Coronary artery (tissue), 2 donors: ENCODE results near the gene GPNMB.

Experiments
- DNase-seq: peaks from one replicate; pipeline ENCODE4 v3.0.0-alpha.2; 2017; ENCODE audit warnings: low spot score
- H3K27ac ChIP-seq, 2 donors: fragments of 200-600 bp; sonication (generic); one replicate each; pipeline ENCODE4 v1.5.1; 2016 to 2019
- H3K4me3 ChIP-seq: fragments of 200-600 bp; sonication (generic); 2 replicates; pipeline ENCODE4 v1.5.1; 2016; ENCODE audit warnings: mild to moderate bottlenecking, moderate library complexity
- TF ChIP-seq, protein P1 (sequence below): fragments of 200-600 bp; sonication (generic); IDR thresholded peaks from one replicate; pipeline ENCODE4 v1.5.1; 2019; ENCODE audit warnings: antibody characterized with exemption

The GPNMB gene

DNA sequence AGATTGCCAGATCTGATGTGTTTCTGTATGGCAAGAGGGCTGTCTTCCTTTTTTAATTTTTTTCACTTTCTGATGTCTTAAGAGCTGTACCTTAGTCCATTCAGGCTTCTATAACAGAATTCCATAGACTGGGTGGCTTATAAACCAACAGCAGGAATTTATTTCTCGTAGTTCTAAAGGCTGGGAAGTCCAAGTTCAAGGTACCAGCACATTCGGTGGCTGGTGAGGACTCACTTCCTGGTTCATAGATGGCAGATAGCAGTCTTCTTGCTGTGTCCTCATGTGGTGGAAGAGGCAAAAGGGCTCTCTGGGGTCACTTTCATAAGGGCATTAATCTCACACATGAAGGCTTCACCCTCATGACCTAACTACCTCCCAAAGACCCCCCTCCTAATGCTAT lies 20.8 kb downstream of the GPNMB start:
- TF ChIP-seq, protein P1, sequence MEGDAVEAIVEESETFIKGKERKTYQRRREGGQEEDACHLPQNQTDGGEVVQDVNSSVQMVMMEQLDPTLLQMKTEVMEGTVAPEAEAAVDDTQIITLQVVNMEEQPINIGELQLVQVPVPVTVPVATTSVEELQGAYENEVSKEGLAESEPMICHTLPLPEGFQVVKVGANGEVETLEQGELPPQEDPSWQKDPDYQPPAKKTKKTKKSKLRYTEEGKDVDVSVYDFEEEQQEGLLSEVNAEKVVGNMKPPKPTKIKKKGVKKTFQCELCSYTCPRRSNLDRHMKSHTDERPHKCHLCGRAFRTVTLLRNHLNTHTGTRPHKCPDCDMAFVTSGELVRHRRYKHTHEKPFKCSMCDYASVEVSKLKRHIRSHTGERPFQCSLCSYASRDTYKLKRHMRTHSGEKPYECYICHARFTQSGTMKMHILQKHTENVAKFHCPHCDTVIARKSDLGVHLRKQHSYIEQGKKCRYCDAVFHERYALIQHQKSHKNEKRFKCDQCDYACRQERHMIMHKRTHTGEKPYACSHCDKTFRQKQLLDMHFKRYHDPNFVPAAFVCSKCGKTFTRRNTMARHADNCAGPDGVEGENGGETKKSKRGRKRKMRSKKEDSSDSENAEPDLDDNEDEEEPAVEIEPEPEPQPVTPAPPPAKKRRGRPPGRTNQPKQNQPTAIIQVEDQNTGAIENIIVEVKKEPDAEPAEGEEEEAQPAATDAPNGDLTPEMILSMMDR, result no peak
- DNase-seq, result no peak
- Histone ChIP-seq H3K27ac (no peak overlapping the region), H3K4me3 (no peak overlapping the region)

DNA sequence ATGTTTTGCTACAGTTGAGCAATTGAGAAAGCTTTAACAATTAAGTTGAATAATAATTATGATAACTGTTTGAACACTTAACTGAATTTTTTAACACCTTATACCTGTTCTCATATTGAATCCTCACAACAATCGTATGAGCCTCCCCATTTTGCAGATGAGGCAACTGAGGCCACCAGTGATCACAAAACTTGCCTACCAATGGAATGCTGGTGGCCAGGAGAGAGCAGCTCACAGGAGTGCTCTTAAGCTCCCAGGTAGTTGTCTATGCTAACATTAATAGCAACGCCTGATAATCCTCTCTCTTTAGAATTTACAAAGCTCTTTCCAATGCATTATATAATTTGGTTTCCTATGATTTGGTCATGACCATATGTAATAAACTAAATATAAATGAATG lies 21.6 kb downstream of the GPNMB start:
- DNase-seq, result no peak
- H3K4me3 ChIP-seq, result no peak overlapping the region
- H3K27ac ChIP-seq, result no peak overlapping the region
- TF ChIP-seq, protein P1, result no peak

DNA sequence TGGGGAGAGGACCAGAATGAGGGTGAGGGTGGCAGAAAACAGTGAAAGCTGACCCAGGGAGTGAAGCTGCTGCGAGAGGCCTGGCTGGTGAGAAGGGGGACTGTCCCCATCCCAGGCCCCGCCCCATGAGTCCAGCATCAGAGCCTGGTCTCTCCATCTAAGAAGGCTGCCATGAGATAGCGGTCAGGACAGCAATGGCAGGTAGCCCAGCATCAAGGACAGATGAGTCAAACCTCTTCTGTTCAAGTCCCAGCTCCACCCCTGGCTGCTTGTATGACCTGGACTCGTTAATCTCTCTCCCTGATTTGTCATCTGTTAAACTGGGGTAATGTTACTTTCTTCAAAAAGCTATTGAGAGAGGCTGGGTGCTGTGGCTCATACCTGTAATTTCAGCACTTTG lies 22.2 kb downstream of the GPNMB start:
- no peak overlapping the region for H3K27ac ChIP-seq
- H3K4me3 ChIP-seq, result no peak overlapping the region
- DNase-seq, result no peak
- TF ChIP-seq, protein P1, result no peak

DNA sequence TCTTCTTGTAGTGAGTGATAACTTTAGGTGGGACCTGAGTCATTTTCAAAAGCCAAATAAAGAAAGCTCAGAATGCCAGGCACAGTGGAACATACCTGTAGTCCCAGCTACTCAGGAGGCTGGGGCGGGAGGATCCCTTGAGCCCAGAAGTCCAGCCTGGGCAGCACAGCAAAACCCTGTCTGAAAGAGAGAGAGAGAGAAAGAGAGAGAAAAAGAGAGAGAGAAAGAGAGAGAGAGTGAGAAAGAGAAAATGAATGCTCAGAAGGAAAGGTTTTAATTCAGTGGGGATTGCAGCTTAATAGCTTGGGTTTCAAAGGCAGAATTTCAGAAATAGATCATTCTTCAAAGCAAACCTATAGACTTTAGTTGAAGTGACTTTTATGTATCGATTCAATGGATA lies 25.7 kb downstream of the GPNMB start:
- Histone ChIP-seq H3K4me3 (no peak overlapping the region), H3K27ac (no peak overlapping the region)
- DNase-seq, result no peak
- TF ChIP-seq, protein P1, result no peak

DNA sequence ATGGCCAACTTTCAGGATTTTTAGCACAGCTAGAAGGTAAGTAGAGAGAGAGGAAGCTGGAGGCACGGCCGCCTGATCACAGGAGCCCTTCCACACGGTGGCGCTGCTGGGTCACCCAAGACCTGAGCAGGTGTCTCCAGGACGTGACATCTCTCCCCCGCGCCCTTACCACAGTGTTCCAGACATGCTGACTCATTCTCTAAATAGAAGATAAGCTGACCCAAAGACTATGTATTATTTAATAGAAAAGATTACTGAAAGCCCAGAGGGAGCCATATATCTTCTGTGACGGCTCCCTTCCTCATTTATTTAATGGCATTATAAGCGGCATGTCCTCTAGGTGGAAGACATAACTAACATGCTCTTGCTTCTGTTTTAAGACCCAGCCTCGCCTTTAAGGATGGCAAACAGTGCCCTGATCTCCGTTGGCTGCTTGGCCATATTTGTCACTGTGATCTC lies 26.6 kb downstream of the GPNMB start:
- H3K27ac ChIP-seq, result no peak overlapping the region
- DNase-seq, result no peak
- H3K4me3 ChIP-seq, result no peak overlapping the region
- TF ChIP-seq, protein P1, result peak; percentile 49

DNA sequence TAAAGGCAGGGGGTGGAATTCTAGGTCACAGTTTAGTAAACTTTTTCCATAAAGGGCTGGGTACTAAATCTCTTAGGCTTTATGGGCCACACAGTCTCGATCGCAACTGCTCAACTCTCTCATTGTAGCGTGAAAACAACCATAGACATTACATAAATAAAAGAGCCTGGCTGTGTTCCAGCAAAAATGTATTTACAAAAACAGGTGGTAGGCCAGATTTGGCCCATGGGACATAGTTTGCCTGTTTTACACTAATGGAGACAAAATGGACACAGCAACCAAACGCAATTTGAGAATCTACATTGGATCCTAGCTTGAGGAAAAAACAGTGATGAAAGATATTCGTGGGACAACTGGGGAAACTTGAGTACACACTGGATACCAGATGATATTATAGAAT lies 29.3 kb downstream of the GPNMB start:
- no peak overlapping the region for H3K4me3 ChIP-seq
- TF ChIP-seq, protein P1, result no peak

DNA sequence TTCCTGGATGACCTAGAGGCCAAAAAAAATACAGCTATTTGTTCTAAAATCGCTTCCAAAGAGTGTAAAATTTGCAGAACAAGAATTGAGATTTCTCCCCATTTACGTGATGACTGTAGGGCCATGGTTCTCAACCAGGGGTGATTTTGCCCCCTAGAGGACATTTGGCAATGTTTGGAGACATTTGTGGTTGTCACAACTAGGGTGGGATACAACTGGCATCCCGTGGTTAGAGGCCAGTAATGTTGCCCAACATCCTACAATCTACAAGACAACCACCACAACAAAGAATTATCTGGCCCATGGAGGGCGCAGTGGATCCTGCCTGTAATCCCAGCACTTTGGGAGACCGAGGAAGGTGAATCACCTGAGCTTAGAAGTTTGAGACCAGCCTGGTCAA lies 29.8 kb downstream of the GPNMB start:
- no peak overlapping the region for H3K4me3 ChIP-seq
- H3K27ac ChIP-seq, result no peak overlapping the region
- TF ChIP-seq, protein P1, result no peak
- DNase-seq, result no peak

More for the DNA sequence above, 29.3 kb downstream of the GPNMB start:
- DNase-seq, result no peak
- H3K27ac ChIP-seq, result no peak overlapping the region
